Astrocyte of the hippocampus (primary cell): ENCODE data around the gene BRWD1.
A peak's percentile ranks its signal among the peaks of the same experiment; 100 is the strongest.
"Not testable (repeated sequence)": the region's sequence is repeated elsewhere in the genome, so short reads cannot be mapped to it uniquely, and the experiment has no call there.

ENCODE experiments used
- DNase-seq: peaks from one replicate; pipeline ENCODE4 v3.0.0; 2011; ENCODE audit warnings: low read depth, low spot score

BRWD1 gene

GRCh38 chr21:39173716-39174680 lies 139.4 kb downstream of the BRWD1 start:
- no peak for DNase-seq

- no peak for DNase-seq
These were observed 143.5 kb downstream of the BRWD1 start for GRCh38 chr21:39169906-39170305.

GRCh38 chr21:39168800-39169199 lies 144.6 kb downstream of the BRWD1 start:
- DNase-seq = no peak

GRCh38 chr21:39164523-39164922 lies 148.9 kb downstream of the BRWD1 start:
- no peak for DNase-seq

GRCh38 chr21:39161064-39161463 lies 152.4 kb downstream of the BRWD1 start:
- no peak for DNase-seq

GRCh38 chr21:39159342-39160063 lies 153.9 kb downstream of the BRWD1 start:
- DNase-seq = no peak

GRCh38 chr21:39157241-39157640 lies 156.2 kb downstream of the BRWD1 start:
- not testable (repeated sequence) for DNase-seq

- peak; percentile 82 for DNase-seq
These were observed 157.4 kb downstream of the BRWD1 start for GRCh38 chr21:39156024-39156423.

GRCh38 chr21:39155578-39155977 lies 157.9 kb downstream of the BRWD1 start:
- DNase-seq = no peak

- DNase-seq = no peak
These were observed 159.6 kb downstream of the BRWD1 start for GRCh38 chr21:39153842-39154241.

- DNase-seq = no peak
These were observed 160.1 kb downstream of the BRWD1 start for GRCh38 chr21:39153373-39153772.

GRCh38 chr21:39152271-39152670 lies 161.2 kb downstream of the BRWD1 start:
- no peak for DNase-seq

- DNase-seq = no peak
These were observed 162.6 kb downstream of the BRWD1 start for GRCh38 chr21:39150877-39151276.

- no peak for DNase-seq
These were observed 163.1 kb downstream of the BRWD1 start for GRCh38 chr21:39150316-39150715.

GRCh38 chr21:39149882-39150281 lies 163.6 kb downstream of the BRWD1 start:
- no peak for DNase-seq

- DNase-seq = no peak
These were observed 164.5 kb downstream of the BRWD1 start for GRCh38 chr21:39148975-39149374.

- DNase-seq = no peak
These were observed 169.2 kb downstream of the BRWD1 start for GRCh38 chr21:39144191-39144590.

- DNase-seq = no peak
These were observed 170.5 kb downstream of the BRWD1 start for GRCh38 chr21:39142972-39143371.

GRCh38 chr21:39141502-39141901 lies 171.9 kb downstream of the BRWD1 start:
- no peak for DNase-seq

GRCh38 chr21:39137248-39138178 lies 175.9 kb downstream of the BRWD1 start:
- peak; percentile 26 for DNase-seq

- DNase-seq = peak; percentile 32
These were observed 176.7 kb downstream of the BRWD1 start for GRCh38 chr21:39136711-39137110.

- peak; percentile 40 for DNase-seq
These were observed 177.3 kb downstream of the BRWD1 start for GRCh38 chr21:39136138-39136537.
